Stimulated activated CD8-positive, alpha-beta memory T cell treated with anti-CD3 and anti-CD28 coated beads, Interleukin-4, amount 100 ng/mL, for 1 hour (primary cell): Measurements from ENCODE around the gene LILRB2.
"Not testable (repeated sequence)": the region's sequence is repeated elsewhere in the genome, so short reads cannot be mapped to it uniquely, and the experiment has no call there.

ENCODE experiments used
- DNase-seq, 2 donors: peaks; one replicate each; pipeline ENCODE4 v3.0.0-alpha.2; 2020; ENCODE audit warnings: low read depth in 2 of 2, low spot score in 1 of 2

LILRB2 gene

GRCh38 chr19:54305141-54305540, 24.2 kb upstream of the LILRB2 start:
- no peak for DNase-seq

- DNase-seq: no peak
Observed at GRCh38 chr19:54302257-54302656, 21.3 kb upstream of the LILRB2 start.

GRCh38 chr19:54299515-54299914, 18.6 kb upstream of the LILRB2 start:
- no peak for DNase-seq

GRCh38 chr19:54299126-54299498, 18.2 kb upstream of the LILRB2 start:
- no peak for DNase-seq

- DNase-seq: no peak
Observed at GRCh38 chr19:54298357-54299125, 17.6 kb upstream of the LILRB2 start.

GRCh38 chr19:54297759-54298305, 16.9 kb upstream of the LILRB2 start:
- no peak for DNase-seq

GRCh38 chr19:54294539-54294938, 13.6 kb upstream of the LILRB2 start:
- no peak for DNase-seq

GRCh38 chr19:54289160-54289559, 8.2 kb upstream of the LILRB2 start:
- not testable (repeated sequence) for DNase-seq

GRCh38 chr19:54287456-54287855, 6.5 kb upstream of the LILRB2 start:
- no peak for DNase-seq

- DNase-seq: not testable (repeated sequence)
Observed at GRCh38 chr19:54286283-54286682, 5.4 kb upstream of the LILRB2 start.

- DNase-seq: not testable (repeated sequence)
Observed at GRCh38 chr19:54285427-54286056, 4.6 kb upstream of the LILRB2 start.

- no peak for DNase-seq
Observed at GRCh38 chr19:54282686-54283470, 2.0 kb upstream of the LILRB2 start.

- not testable (repeated sequence) for DNase-seq
Observed at GRCh38 chr19:54281729-54282075, 792 bp upstream of the LILRB2 start.

- not testable (repeated sequence) for DNase-seq
Observed at GRCh38 chr19:54280441-54280840, 469 bp downstream of the LILRB2 start.

- not testable (repeated sequence) for DNase-seq
Observed at GRCh38 chr19:54280025-54280424, 885 bp downstream of the LILRB2 start.

GRCh38 chr19:54279406-54279962, 1.4 kb downstream of the LILRB2 start:
- DNase-seq: no peak

GRCh38 chr19:54278571-54279195, 2.2 kb downstream of the LILRB2 start:
- DNase-seq: not testable (repeated sequence)

- not testable (repeated sequence) for DNase-seq
Observed at GRCh38 chr19:54278056-54278455, 2.9 kb downstream of the LILRB2 start.

- not testable (repeated sequence) for DNase-seq
Observed at GRCh38 chr19:54277111-54277615, 3.7 kb downstream of the LILRB2 start.

GRCh38 chr19:54275951-54276350, 5.0 kb downstream of the LILRB2 start:
- DNase-seq: no peak

- not testable (repeated sequence) for DNase-seq
Observed at GRCh38 chr19:54274516-54274915, 6.4 kb downstream of the LILRB2 start.
